Measurements from ENCODE around the gene CTIF.

The CTIF gene

DNA sequence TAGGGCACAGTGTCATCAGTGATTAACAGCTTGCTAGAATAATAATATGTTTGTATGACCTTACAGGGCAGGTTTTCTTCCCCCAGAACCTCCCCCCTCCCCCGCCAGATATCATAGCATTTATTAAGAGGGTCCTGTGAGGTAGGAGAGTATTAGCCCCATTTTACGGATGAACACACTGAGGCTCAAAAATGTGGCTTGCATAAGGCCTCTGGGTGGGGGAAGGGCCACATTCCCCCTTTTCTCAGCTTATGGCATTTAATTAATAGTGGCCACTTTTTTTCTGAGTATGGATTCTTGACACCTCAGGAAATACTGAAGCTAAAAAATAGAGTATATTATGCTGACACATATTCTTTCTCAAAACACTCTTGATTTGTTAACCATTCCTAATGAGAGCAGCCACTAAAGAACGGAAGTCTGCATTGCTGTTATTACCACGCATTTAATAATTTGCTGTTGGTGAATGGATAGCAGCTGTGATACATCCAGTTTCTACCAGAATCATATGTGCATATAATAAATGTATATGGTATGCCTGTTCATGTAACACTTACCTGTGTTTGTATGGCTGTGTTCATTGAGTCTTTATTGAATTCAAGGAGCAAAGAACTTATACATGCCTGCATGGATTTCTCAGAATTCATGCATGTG, 3.0 kb downstream of the CTIF start:
- TF ChIP-seq, protein P1, sequence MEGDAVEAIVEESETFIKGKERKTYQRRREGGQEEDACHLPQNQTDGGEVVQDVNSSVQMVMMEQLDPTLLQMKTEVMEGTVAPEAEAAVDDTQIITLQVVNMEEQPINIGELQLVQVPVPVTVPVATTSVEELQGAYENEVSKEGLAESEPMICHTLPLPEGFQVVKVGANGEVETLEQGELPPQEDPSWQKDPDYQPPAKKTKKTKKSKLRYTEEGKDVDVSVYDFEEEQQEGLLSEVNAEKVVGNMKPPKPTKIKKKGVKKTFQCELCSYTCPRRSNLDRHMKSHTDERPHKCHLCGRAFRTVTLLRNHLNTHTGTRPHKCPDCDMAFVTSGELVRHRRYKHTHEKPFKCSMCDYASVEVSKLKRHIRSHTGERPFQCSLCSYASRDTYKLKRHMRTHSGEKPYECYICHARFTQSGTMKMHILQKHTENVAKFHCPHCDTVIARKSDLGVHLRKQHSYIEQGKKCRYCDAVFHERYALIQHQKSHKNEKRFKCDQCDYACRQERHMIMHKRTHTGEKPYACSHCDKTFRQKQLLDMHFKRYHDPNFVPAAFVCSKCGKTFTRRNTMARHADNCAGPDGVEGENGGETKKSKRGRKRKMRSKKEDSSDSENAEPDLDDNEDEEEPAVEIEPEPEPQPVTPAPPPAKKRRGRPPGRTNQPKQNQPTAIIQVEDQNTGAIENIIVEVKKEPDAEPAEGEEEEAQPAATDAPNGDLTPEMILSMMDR (IDR thresholded peaks at IDR 0.05; ENCODE audit: low read length): no peak
- no peak for TF ChIP-seq EZH2 (optimal IDR thresholded peaks at IDR 0.05; ENCODE audit: low read depth, low read length)
- TF ChIP-seq EZH2phosphoT487 (IDR thresholded peaks at IDR 0.05; ENCODE audit: low read length): no peak
- Histone ChIP-seq H2AFZ (ENCODE audit: low read length) (no peak overlapping the region), H3F3A (ENCODE audit: insufficient read depth, low read length) (peaks cover 9% of the 10 kb centered on the region), H3K4me2 (ENCODE audit: low read depth, low read length) (peak overlapping the region; percentile 86), H3K9me2 (replicated peaks; ENCODE audit: insufficient read depth, low read length) (no peaks in the 10 kb centered on the region), H4K20me1 (ENCODE audit: insufficient read depth, low read length) (no peaks in the 10 kb centered on the region), H3K4me3 (ENCODE audit: low read length) (peak overlapping the region; percentile 90), H3K9me3 (replicated peaks; ENCODE audit: insufficient read depth, low read length) (no peaks in the 10 kb centered on the region), H3K27me3 (replicated peaks; ENCODE audit: insufficient read depth, low read length) (no peaks in the 10 kb centered on the region), H3K9ac (ENCODE audit: low read length) (no peak overlapping the region), H3K27ac (ENCODE audit: low read length) (no peak overlapping the region), H3K4me1 (ENCODE audit: low read length) (0 out of 2 replicates have a peak, but pooled peaks cover 3% of the 10 kb centered on the region), H3K36me3 (replicated peaks; ENCODE audit: insufficient read depth, low read length) (no peaks in the 10 kb centered on the region), H3K79me2 (ENCODE audit: low read length) (peaks cover 8% of the 10 kb centered on the region; the same call in 1 of the 2 replicates)
- DNase-seq: no peak

DNA sequence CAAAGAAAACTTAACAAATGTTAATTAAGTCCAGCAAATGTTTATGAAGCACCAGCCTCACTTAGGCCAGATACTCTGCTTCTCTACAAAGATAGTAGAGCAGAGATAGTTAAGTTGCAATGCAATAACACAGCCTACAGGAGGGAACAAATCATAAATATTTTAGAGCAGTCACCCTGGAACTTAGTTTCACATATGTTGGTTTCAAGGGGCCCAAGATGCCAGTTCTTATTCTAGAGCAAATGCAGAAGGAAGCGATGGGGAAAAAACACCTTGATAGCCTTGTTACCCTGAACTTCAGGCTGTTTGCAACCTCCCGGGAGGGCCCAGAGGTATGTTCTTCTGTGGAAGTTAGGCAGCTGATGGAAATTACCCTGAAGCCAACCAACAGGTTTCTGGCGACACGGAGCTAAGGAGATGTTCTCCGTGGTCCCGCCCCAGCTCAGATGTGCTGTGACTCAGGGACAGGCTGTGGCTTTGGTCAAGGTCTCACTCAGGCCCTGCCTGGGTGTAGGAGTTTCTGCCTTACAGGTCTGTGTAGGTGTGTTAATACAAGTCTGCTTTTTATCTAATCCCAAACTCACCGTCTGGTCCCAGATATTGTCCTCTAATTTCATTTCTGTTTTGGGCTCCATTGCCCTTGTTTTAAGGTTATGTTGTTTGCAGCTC, 3.8 kb downstream of the CTIF start:
- Histone ChIP-seq H3F3A (ENCODE audit: insufficient read depth, low read length) (peaks cover 9% of the 10 kb centered on the region), H3K9me2 (replicated peaks; ENCODE audit: insufficient read depth, low read length) (no peaks in the 10 kb centered on the region), H3K36me3 (replicated peaks; ENCODE audit: insufficient read depth, low read length) (no peaks in the 10 kb centered on the region), H4K20me1 (ENCODE audit: insufficient read depth, low read length) (no peaks in the 10 kb centered on the region), H3K27ac (ENCODE audit: low read length) (no peak overlapping the region), H3K4me3 (ENCODE audit: low read length) (no peak overlapping the region), H3K4me2 (ENCODE audit: low read depth, low read length) (no peak overlapping the region), H3K9me3 (replicated peaks; ENCODE audit: insufficient read depth, low read length) (no peaks in the 10 kb centered on the region), H3K4me1 (ENCODE audit: low read length) (0 out of 2 replicates have a peak, but pooled peaks cover 3% of the 10 kb centered on the region), H2AFZ (ENCODE audit: low read length) (no peak overlapping the region), H3K9ac (ENCODE audit: low read length) (no peak overlapping the region), H3K27me3 (replicated peaks; ENCODE audit: insufficient read depth, low read length) (no peaks in the 10 kb centered on the region), H3K79me2 (ENCODE audit: low read length) (peaks cover 8% of the 10 kb centered on the region; the same call in 1 of the 2 replicates)
- TF ChIP-seq, protein P1 (IDR thresholded peaks at IDR 0.05; ENCODE audit: low read length): no peak
- TF ChIP-seq EZH2phosphoT487 (IDR thresholded peaks at IDR 0.05; ENCODE audit: low read length): no peak
- TF ChIP-seq EZH2 (optimal IDR thresholded peaks at IDR 0.05; ENCODE audit: low read depth, low read length): no peak
- no peak for DNase-seq

DNA sequence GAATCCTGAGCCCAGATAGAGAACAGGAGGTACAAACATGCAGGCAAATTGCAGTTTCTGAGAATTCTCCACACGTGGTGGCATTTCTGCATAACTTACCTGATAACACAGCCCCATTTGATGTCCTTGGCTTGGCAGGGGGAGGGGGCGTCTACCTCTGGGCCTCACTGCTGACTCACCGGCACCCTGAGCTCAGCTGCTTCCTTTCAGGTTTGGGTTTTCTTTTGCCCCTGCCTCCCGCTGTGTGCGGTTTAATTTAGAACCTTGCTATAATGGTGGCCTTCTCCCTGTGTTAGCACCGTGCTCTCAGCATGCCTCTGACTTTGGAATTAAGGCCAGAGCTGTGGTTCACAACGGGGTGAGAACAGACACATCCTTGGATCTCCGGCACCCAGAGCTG, 4.4 kb downstream of the CTIF start:
- H3K27ac ChIP-seq (ENCODE audit: low read length): no peak overlapping the region
- no peaks in the 10 kb centered on the region for H3K36me3 ChIP-seq (replicated peaks; ENCODE audit: insufficient read depth, low read length)
- H3K9me2 ChIP-seq (replicated peaks; ENCODE audit: insufficient read depth, low read length): no peaks in the 10 kb centered on the region
- no peaks in the 10 kb centered on the region for H3K27me3 ChIP-seq (replicated peaks; ENCODE audit: insufficient read depth, low read length)
- no peak overlapping the region for H3K4me2 ChIP-seq (ENCODE audit: low read depth, low read length)
- no peak overlapping the region for H3K9ac ChIP-seq (ENCODE audit: low read length)
- H2AFZ ChIP-seq (ENCODE audit: low read length): no peak overlapping the region
- no peaks in the 10 kb centered on the region for H3K9me3 ChIP-seq (replicated peaks; ENCODE audit: insufficient read depth, low read length)
- no peak overlapping the region for H3K4me3 ChIP-seq (ENCODE audit: low read length)
- H3K79me2 ChIP-seq (ENCODE audit: low read length): peaks cover 8% of the 10 kb centered on the region; the same call in 1 of the 2 replicates
- H4K20me1 ChIP-seq (ENCODE audit: insufficient read depth, low read length): no peaks in the 10 kb centered on the region
- 0 out of 2 replicates have a peak, but pooled peaks cover 3% of the 10 kb centered on the region for H3K4me1 ChIP-seq (ENCODE audit: low read length)
- H3F3A ChIP-seq (ENCODE audit: insufficient read depth, low read length): peaks cover 9% of the 10 kb centered on the region
- DNase-seq: no peak
- TF ChIP-seq, protein P1 (IDR thresholded peaks at IDR 0.05; ENCODE audit: low read length): no peak
- TF ChIP-seq EZH2 (optimal IDR thresholded peaks at IDR 0.05; ENCODE audit: low read depth, low read length) (no peak), EZH2phosphoT487 (IDR thresholded peaks at IDR 0.05; ENCODE audit: low read length) (no peak)

Measured in MM.1S (cell line).